Measurements from ENCODE around the gene SH3GL1. TPM values are rescaled to one million over a fixed set of nuclear protein-coding genes. Genes with fewer than 3 reads are reported as not detected.

Gene SH3GL1
- total and polyA plus RNA-seq, 10 of the 15 experiments (the other 5 are each of a cell fraction or from before 2014, with no cell fraction given) = 0.93 to 47.4 (median 28.4) TPM

GRCh38 chr19:4432918-4433506 is 32.7 kb upstream of the SH3GL1 start:
- ChIA-PET SMC1A (ENCODE audit: uncharacterized antibody, unreplicated experiment) (no interaction called here), CTCF (no interaction called here), POLR2A (no interaction called here), RAD21 (ENCODE audit: unreplicated experiment) (no interaction called here)
- no peak overlapping the region for H3K4me3 ChIP-seq
- H3K9me3 ChIP-seq (replicated peaks; ENCODE audit: control insufficient read depth, insufficient read depth, low read length) = no peaks in the 10 kb centered on the region
- H2AFZ ChIP-seq (ENCODE audit: control insufficient read depth, low read depth, low read length) = no peak overlapping the region
- FAIRE-seq = no peak
- H3K4me2 ChIP-seq (ENCODE audit: control insufficient read depth, insufficient read depth) = no peak overlapping the region
- in situ Hi-C loops (cut with MboI) (no loop called here), intact Hi-C loops (cut with micrococcal nuclease; ENCODE audit: unreplicated experiment) (no loop called here)
- no peaks in the 10 kb centered on the region for H3K27me3 ChIP-seq (replicated peaks in 1 of 2; ENCODE audit: control insufficient read depth in 2 of 2, insufficient read depth in 2 of 2, low read length in 1 of 2)
- H3K4me1 ChIP-seq (ENCODE audit: control insufficient read depth, insufficient read depth, low read length) = peaks cover 21% of the 10 kb centered on the region
- no TSS peak for BruUV-seq (replicated peaks)
- peaks cover 22 to 42% of the 10 kb centered on the region in 2 experiments for H3K36me3 ChIP-seq (ENCODE audit: control insufficient read depth in 2 of 2, insufficient read depth in 2 of 2, low read length in 1 of 2)
- H3K9ac ChIP-seq (ENCODE audit: control insufficient read depth, insufficient read depth, low read length) = no peak overlapping the region; the same call in 1 of the 2 replicates
- no peaks in the 10 kb centered on the region for H3K79me2 ChIP-seq (ENCODE audit: control insufficient read depth, insufficient read depth, low read length)
- no peak overlapping the region for H3K27ac ChIP-seq (ENCODE audit: control insufficient read depth, insufficient read depth)
- DNase-seq (ENCODE audit: low read depth, low spot score) = no peak
- WGBS (ENCODE audit: insufficient coverage, insufficient replicate concordance, low lambda C conversion rate, missing lambda C conversion rate) = 96% methylated on average over 27 of the region's 28 CpGs
- no peak for ATAC-seq
- H4K20me1 ChIP-seq (ENCODE audit: control insufficient read depth, insufficient read depth) = no peaks in the 10 kb centered on the region
- TF ChIP-seq SP1 (IDR thresholded peaks at IDR 0.05; ENCODE audit: low read depth, low read length) = no peak
- no peak for TF ChIP-seq PRDM15 (CRISPR knock-in tag; IDR thresholded peaks at IDR 0.05)
- no peak for TF ChIP-seq MYC (IDR thresholded peaks at IDR 0.05; ENCODE audit: insufficient read depth, insufficient read length, insufficient replicate concordance, low read length, severe bottlenecking)
- TF ChIP-seq WRNIP1 (IDR thresholded peaks at IDR 0.05; ENCODE audit: borderline replicate concordance, low read depth, low read length) = no peak
- TF ChIP-seq YBX1 (IDR thresholded peaks at IDR 0.05) = no peak
- no peak for TF ChIP-seq USF1 (IDR thresholded peaks at IDR 0.05; ENCODE audit: borderline replicate concordance, extremely low read length, insufficient read depth, low read depth, low read length)
- no peak for TF ChIP-seq NKRF (conservative IDR thresholded peaks at IDR 0.05)
- TF ChIP-seq SMARCA5 (IDR thresholded peaks at IDR 0.05) = no peak
- no peak for TF ChIP-seq ZNF592 (IDR thresholded peaks at IDR 0.05)
